ENCODE measurements around the gene LENG1.
A peak's percentile ranks its signal among the peaks of the same experiment; 100 is the strongest.
"Not testable (repeated sequence)": the region's sequence is repeated elsewhere in the genome, so short reads cannot be mapped to it uniquely, and the experiment has no call there.

The LENG1 gene

DNA sequence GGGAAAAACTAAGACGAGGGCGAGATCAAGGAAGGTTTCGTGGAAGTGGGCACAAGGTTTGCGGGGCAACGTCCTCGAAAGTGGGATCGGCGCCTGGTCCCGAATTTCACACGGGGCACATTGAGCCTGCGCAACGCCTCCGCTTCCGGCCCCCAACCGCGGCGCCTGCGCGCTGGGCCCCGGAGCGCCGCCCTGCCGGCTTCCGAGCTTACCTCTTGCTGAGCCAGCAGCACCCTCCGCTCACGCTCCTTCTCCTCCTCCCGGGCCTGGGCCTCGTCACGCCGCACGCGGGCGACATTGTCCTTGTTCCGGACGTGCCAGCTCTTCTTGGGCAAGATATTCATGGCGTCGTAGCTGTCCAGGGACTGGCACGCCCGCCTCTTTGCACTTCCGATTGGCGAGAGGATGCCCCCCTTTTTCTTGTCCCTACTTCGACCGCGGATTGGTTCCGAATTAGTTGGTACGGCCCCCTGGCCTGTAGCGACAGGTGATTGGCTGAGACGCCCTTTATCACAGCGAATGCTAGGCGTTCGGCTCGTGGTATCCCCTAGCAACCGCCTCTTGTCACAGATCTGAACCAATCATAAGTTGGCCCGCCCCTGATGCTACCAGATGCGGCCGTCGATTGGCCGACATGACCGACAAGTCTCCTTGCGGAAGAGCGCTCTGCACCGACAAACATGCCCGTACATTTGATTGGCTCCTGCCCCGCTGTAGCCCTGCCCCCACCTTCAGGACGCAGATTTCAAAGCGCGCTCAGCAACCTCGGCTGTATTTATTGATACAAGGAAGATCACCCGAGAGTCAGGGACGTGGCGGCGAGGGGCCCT, at the start of gene LENG1:
Gene LENG1, minus strand, starts transcription at position 370 of the 830 bp plus-strand sequence. Its CDS starts 26 bp downstream, at position 344.
- peak; percentile 98 to 100 for DNase-seq (ENCODE audit: low read depth in 2 of 2)

DNA sequence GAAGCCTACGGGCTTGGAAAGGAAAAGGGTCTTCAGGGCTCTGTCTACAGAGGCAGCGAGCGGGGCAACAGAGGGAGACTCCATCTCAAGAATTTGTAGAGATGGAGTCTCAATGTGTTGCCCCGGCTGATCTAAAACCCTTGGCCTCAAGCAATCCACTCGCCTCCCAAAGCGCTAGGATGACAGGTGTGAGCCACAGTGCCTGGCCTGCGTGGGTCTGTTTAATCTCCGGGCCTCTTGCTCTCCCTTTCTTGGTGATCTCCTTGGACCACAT, 49.2 kb upstream of the LENG1 start:
- DNase-seq (ENCODE audit: low read depth in 2 of 2), result no peak

- peak in 1 of 2 donors; percentile 42 for DNase-seq (ENCODE audit: low read depth in 2 of 2)
Measured at GRCh38 chr19:54207983-54208783, 48.7 kb upstream of the LENG1 start.

GRCh38 chr19:54207676-54207982, 48.1 kb upstream of the LENG1 start:
- no peak for DNase-seq (ENCODE audit: low read depth in 2 of 2)

DNA sequence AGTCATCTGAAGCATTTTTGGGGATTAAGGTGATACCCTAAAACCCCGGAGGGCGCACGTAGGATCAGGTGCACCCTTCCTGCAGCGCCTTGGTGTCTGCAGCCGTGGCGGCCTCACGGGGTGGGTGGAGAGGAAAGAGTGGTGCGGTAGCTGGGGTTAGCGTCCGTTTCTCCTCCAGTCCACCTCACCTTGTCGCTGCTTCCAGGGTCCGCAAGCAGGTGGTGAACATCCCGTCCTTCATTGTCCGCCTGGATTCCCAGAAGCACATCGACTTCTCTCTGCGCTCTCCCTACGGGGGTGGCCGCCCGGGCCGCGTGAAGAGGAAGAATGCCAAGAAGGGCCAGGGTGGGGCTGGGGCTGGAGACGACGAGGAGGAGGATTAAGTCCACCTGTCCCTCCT, 47.7 kb upstream of the LENG1 start:
- not testable (repeated sequence) for DNase-seq (ENCODE audit: low read depth in 2 of 2)

DNA sequence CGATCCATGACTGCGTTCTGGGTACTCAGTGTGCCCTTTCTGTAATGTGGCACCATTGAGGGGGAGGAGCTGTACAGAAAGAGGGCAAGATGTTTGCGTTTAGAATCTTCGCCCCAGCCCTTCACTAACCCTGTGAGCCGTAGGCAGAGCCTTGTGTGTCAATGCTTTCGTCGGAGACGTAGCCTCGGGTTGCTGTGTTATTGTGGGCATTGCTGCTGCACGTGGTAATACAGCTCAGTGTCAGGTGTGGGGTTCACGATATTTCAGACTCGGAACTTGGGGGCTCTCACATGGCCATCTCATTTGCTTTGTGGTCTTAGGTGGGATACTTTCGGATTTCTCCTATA, 47.3 kb upstream of the LENG1 start:
- no peak for DNase-seq (ENCODE audit: low read depth in 2 of 2)

DNA sequence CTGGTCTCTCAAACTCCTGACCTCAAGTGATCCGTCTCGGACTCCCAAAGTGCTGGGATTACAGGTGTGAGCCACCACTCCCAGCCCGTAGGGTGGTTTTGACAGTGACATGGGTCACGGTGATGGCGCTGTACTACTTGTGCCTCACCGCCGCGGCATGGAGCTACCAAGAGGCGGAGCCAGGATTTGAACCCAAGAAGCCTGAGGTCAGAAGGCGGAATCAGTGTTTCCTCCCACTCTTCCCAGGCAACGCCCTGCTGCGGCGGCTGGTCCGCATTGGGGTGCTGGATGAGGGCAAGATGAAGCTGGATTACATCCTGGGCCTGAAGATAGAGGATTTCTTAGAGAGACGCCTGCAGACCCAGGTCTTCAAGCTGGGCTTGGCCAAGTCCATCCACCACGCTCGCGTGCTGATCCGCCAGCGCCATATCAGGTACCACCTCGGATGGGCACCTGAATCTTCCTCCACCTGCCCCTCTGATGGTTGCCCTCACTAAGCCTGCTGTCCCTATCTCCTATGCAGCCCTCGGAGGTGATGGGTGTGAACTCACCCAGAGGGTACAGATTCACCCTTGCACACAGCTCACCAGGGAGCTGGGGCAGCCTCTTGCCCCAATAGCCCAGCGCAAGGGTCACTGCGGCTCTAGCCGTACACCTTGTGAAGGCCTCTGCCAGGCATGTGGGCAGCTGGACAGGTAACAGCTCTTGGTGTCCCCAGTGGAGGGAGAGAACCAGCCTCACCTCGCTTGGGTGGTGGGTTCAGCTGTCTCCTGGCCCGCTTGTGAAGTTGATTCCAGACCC, 46.7 kb upstream of the LENG1 start:
- DNase-seq (ENCODE audit: low read depth in 2 of 2), result no peak

GRCh38 chr19:54204767-54205468, 45.4 kb upstream of the LENG1 start:
- DNase-seq (ENCODE audit: low read depth in 2 of 2), result no peak

GRCh38 chr19:54203151-54203611, 43.7 kb upstream of the LENG1 start:
- DNase-seq (ENCODE audit: low read depth in 2 of 2), result no peak

DNA sequence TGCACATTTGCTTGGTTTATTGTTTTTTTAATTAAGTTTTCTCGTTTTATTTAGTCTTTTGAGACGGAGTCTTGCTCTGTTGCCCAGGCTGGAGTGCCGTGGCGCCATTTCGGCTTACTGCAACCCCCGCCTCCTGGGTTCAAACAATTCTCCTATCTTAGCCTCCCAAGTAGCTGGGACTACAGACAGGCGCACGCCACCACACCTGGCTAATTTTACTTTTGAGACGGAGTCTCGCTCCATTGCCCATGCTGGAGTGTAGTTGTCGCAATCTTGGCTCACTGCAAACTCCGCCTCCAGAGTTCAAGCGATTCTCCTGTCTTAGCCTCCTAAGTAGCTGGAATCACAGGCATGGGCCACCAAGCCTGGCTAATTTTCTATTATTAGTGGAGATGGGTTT, 42.5 kb upstream of the LENG1 start:
- no peak for DNase-seq (ENCODE audit: low read depth in 2 of 2)

- DNase-seq (ENCODE audit: low read depth in 2 of 2), result no peak
Measured at GRCh38 chr19:54201172-54201701, 41.7 kb upstream of the LENG1 start.

DNA sequence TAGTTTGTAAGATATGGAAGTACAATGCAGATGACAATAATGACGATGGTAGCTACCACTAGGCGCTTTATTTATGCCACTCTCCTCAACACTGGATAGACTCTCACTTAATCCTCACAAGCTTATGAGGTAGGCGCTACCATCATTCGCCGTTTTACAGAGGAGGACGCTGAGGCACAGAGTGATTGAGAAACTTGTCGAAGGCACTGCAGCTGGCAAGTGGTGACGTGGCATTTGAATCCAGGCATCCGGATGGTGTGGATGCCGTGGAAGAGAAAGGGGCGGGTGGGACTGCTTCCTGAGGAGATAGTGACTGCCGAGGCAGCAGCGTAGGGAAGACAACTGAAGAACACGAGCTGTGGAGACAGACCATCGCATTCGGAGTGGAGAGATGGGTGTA, 39.9 kb upstream of the LENG1 start:
- no peak for DNase-seq (ENCODE audit: low read depth in 2 of 2)

- DNase-seq (ENCODE audit: low read depth in 2 of 2), result no peak
Measured at GRCh38 chr19:54197121-54197520, 37.6 kb upstream of the LENG1 start.

GRCh38 chr19:54196536-54196935, 37.0 kb upstream of the LENG1 start:
- DNase-seq (ENCODE audit: low read depth in 2 of 2), result no peak

DNA sequence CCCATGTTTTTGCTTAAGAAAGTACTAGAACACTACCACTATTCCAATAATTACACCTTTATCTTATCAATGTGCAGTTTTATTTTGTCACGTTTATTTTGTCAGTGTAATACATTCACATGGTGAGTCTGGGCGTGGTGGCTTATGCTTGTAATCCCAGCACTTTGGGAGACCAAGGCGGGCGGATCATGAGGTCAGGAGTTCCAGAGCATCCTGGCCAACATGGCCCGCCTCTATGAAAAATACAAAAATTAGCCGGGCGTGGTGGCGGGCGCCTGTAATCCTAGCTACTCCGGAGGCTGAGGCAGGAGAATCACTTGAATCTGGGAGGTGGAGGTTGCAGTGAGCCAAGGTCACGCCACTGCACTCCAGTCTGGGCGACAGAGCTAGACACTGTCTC, 34.9 kb upstream of the LENG1 start:
- DNase-seq (ENCODE audit: low read depth in 2 of 2), result not testable (repeated sequence)

DNA sequence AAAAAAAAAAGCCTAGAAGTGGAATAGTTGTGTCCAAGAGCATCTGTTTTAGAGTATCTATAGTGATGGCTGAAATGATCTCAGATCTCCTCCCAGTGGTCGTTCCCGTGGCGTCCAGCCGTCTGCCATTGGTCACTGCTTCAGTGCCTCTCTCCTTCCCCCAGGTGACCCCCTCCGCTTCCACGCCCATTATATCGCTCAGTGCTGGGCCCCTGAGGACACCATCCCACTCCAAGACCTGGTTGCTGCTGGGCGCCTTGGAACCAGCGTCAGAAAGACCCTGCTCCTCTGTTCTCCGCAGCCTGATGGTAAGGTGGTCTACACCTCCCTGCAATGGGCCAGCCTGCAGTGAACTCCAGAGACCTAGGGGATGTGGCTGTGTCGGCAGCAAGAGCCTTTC, 33.5 kb upstream of the LENG1 start:
- DNase-seq (ENCODE audit: low read depth in 2 of 2), result no peak

- DNase-seq (ENCODE audit: low read depth in 2 of 2), result no peak
Measured at GRCh38 chr19:54191811-54192453, 32.4 kb upstream of the LENG1 start.

DNA sequence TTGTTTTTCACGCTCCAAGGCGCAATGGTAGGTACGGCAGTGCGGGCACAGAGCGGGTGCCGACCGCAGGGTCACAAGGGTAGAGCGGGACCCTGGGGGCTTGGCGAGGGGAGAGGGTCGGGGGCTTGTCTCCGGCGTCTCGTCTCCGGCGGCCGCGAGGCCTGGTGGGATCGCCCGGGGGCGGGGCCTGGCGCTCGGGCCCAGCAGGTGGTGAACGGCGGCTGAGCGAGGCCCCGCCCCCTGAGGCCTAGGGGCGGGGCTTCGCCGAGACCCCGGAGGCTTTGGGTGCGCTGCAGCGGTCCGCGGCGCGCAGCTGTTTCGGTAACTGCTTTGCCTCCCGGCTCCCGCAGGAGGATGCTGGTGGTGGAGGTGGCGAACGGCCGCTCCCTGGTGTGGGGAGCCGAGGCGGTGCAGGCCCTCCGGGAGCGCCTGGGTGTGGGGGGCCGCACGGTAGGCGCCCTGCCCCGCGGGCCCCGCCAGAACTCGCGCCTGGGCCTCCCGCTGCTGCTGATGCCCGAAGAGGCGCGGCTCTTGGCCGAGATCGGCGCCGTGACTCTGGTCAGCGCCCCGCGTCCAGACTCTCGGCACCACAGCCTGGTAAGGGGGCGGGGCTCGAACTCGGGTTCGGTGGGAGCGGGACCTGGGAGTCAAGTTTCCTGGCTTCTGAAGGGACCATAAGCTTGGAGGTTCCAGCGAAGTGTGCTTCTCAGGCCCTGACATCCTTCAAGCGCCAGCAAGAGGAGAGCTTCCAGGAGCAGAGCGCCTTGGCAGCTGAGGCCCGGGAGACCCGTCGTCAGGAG, 31.7 kb upstream of the LENG1 start, which contains the start of gene TSEN34:
Gene TSEN34, plus strand, starts transcription at position 298 of the 800 bp plus-strand sequence. Its CDS starts 57 bp downstream, at position 355.
- peak in 1 of 2 donors; percentile 87 for DNase-seq (ENCODE audit: low read depth in 2 of 2)

DNA sequence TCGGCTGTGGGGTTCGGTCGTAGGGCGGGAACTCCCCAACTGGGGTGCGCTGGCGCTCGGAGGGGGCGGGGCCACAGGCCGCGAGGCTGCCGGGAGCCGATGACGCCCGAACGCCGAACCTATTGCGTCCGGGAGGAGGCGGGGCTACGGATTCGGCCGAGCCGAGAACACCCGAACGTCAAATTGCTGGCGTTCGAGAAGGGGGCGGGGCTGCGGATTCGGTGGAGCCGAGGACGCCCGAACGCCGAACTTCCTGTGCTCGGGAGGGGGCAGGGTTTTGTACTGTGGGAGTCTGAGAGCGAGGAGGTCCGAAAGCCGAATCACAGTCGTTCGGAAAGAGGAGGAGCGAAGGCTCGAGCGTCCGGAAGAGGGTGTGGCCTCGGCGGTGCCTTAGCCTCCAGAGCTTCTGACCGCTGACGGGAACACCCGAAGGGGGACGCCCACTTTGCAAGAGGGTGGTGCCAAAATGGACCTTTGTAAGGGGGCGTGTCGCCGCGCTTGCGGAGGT, 31.0 kb upstream of the LENG1 start:
- DNase-seq (ENCODE audit: low read depth in 2 of 2), result peak; percentile 100
